T47D (cell line): ENCODE results near the gene PAPPA2.
A peak's percentile ranks its signal among the peaks of the same experiment; 100 is the strongest.
"Not testable (repeated sequence)": the region's sequence is repeated elsewhere in the genome, so short reads cannot be mapped to it uniquely, and the experiment has no call there.

ENCODE experiments used
- DNase-seq, 2 experiments: peaks; one replicate each; pipeline versions ENCODE4 v3.0.0 to v3.0.0-alpha.2; 2011 to 2012; ENCODE audit warnings: low read depth in 1 of 2, low spot score in 1 of 2
- JUND ChIP-seq: IDR thresholded peaks from 2 replicates; pipeline ENCODE4 v1.6.1; 2012; ENCODE audit warnings: low read depth
- in situ Hi-C: cut with HindIII; loops from 2 replicates; pipeline ENCODE4 v1.10.0; 2016; ENCODE audit warnings: low sequenced_read_pairs, low pct_unique_long_range_greater_than_20kb

PAPPA2 gene

DNA sequence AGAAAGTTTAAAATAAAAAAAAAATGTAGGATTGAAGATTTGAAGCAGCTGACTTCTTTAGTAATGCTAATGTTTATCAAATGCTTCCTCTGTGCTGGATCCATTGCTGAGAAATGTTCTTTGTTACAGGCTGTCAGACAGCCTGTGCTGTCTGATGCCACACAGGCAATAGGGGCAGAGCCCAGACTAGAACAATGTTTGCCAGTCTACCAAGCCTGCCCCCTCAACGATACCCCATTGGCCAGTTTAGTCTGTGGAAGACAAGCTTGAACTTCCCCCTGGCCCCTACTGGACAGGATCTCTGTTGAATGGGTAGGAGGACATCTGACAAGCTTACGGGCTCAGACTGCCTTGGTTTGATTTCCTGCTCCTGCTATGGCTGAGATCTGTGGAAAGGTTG, 79.4 kb downstream of the PAPPA2 start:
- TF ChIP-seq JUND: no peak
- no peak for DNase-seq
- in situ Hi-C loops: no loop called here

DNA sequence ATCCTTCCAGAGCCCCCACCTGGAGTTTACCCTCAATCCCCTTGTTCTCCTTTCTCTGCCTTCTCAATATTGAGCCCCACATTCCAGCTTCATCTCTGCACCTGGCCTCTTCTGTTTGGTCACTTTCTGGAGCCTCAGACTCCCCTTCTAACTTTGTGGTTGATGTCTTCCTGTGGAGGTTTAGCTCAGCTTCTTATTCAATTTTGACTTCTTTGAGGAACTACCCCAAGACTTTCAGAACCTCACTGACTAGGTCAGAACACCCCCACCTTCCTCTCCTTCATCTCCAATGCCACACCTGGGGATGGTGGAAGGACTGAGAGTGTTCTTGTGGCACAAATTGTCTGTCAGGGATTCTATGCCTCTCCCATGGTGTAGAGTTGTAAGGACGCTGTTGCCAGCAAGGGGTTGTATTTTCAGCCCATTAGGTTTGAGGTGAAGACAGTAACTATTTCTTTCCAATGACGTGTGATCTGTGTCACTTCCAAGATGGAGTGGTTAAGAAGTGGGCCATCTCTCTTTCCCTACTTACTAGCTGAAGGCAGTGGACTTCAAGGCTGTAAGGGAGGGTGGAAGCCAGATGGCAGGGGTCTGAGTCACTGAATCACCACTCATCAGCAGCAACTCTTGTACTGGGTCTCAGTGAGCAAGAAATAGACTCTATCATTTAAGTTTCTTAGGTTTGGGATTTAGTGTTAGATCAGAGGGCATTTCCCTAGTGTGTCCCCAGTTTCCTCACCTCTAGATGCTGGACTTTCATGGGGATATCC, 80.6 kb downstream of the PAPPA2 start:
- in situ Hi-C loops: no loop called here
- DNase-seq: no peak
- no peak for TF ChIP-seq JUND

DNA sequence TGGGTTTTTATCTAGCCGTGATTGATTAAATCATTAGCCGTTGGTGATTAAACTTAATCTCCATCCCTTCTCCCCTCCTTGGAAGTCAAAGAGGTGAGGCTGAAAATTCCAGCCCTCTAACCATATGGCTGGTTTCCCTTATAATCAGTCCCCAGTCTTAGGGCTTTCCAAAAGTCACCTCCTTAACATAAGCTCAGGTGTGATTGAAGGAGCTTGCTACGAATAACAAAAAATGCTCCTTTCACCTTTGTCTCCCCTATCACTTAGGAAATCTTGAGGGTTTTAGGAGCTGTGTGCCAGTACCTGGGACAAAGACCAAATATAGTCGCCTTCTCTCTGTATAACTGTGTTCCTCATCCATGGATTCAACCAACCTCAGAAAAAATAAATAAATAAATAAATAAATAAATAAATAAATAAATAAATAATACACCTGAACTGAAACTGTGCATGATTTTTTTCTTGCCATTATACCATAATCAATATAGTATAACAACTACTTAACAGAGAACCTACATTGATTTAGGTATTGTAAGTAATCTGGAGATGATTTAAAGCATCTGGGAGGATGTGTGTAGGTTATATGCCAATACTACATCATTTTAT, 82.2 kb downstream of the PAPPA2 start:
- in situ Hi-C loops: no loop called here
- TF ChIP-seq JUND: no peak

DNA sequence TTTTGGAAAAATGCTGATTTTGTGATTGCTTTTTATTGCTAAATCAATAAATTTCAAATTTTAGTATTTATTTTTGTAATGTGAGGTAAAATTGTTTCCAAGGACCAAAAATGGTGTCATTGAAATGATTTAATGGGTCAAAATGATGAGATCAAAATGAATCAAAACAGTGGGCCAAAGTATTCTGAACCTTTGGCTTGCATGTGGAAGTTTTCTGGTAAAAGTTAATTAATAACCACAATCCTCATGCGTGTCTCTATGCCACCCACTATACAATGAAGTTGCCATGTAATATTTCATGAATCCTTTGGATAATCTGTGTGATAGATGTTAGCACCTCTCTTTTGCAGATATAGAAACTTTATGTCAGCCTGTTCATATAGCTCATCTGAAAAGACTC, 83.8 kb downstream of the PAPPA2 start:
- DNase-seq: no peak
- no peak for TF ChIP-seq JUND
- in situ Hi-C loops: no loop called here

More for the DNA sequence above, 82.2 kb downstream of the PAPPA2 start:
- DNase-seq: no peak

DNA sequence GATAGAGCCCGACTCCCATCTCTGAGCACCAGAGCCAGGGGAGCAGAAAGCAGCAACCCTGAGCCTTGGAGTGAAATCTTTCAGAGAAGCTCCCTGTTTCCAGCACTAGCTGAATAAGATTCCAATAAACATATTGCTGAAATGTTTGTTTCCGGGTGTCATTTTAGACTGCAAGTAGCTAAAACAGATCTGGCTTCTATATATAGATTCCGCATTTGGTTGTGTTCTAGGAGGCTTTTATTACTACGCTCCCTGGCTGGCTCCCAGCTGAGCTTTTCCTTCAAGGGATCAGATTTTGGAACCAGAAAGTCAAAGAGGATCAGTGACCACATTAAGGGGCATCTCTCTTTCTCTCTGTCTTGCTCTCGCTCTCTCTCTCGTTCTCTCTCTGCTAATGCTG, 88.2 kb downstream of the PAPPA2 start:
- no peak for TF ChIP-seq JUND
- no peak for DNase-seq
- in situ Hi-C loops: no loop called here

DNA sequence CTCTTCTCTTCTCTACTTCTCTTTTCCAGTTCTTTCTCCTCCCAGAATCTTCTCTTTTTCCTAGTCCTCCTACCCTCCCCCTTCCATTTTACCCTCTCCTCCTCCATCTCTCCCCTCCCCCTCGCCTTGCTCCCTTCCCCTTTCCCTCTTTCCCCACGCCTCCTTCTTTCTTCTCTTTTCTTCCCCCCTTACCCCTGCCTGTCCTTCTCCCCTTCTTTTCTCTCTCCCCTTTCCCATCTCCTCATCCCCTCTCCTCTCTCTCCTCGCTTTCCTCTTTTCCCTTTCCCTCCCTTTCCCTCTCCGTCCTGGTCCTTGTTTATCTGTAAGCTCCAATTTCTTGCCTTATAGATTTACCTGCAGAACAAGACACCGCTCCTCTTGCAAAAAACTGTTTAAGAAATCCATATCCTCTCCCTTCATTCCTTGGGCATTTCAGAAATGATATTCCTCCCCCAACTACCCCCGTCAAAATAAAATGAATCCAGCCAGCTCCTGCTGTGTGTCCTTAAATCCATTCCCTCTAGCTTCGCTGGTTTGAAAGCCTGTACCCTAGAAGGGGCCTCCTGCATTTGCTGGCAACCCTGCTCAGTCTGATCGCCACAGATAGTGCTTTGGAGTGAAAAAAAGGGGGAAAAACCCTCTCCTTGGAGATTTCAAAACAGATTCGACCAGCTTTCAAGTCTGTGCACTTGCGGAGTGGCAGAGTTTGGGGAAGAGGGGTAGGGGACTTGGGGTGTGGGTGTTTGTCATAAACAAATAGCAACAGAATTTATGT, 89.4 kb downstream of the PAPPA2 start:
- no peak for TF ChIP-seq JUND
- DNase-seq: no peak
- in situ Hi-C loops: no loop called here

DNA sequence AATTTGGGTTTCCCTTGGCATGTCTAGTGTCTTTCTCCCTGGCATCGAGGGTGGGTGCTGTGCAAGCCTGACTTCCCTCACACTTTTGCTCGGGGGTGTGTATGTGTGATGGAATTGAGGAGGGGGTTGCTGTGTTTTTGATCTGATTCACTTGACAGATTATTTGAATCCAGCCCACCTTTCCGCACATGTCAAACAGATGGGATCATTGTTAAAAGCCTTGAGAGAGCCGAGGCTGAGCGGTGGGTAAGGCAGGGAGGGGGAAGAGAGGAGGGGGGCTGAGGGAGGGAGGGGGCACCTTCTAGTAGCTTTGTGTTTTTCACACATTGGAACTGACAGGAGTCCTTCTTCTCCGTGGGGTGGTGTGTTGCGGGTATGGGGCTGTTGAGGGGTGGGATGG, 90.0 kb downstream of the PAPPA2 start:
- TF ChIP-seq JUND: no peak
- DNase-seq: no peak
- in situ Hi-C loops: no loop called here

DNA sequence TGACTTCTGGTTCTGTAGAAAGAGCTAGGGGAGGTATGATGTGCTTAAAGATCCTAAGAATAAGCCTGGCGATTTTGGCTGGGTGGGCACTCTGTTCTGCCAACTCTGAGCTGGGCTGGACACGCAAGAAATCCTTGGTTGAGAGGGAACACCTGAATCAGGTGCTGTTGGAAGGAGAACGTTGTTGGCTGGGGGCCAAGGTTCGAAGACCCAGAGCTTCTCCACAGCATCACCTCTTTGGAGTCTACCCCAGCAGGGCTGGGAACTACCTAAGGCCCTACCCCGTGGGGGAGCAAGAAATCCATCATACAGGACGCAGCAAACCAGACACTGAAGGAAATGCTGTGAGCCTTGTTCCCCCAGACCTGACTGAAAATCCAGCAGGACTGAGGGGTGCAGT, 93.3 kb downstream of the PAPPA2 start:
- DNase-seq: no peak
- in situ Hi-C loops: no loop called here
- no peak for TF ChIP-seq JUND

DNA sequence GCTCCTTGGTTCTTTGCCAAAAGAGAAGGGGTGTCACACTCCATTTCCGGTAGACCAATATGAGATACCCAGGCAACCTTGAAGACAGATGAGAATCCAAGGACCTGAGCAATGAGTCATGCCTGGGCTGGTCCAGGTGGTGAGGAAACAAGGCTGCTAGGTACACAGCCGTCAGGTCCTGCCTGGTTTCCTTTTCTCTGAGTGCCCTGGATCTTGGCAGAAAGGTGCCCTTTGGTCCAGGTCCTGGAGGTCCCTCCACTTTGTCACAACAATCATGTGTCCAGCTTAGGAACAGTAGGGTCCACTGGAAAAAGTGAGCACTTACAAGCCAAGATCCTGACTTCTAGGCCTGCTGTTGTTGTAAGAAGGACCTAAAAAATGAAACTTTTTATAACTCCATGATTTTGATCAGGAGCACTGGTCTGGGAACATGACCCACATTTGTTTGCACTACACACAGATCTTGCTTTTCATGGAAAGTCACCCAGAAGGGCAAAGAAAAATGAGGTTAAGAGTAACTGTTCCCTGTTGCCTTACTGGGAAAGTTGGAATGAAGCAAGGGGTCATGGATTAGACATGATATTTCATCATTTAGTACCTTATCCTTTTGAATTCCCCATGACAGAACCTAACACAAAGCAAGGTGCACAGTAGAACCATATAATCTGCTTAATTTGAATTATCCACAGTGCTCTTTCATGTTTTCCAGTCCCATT, 94.7 kb downstream of the PAPPA2 start:
- no peak for DNase-seq
- no peak for TF ChIP-seq JUND
- in situ Hi-C loops: no loop called here

DNA sequence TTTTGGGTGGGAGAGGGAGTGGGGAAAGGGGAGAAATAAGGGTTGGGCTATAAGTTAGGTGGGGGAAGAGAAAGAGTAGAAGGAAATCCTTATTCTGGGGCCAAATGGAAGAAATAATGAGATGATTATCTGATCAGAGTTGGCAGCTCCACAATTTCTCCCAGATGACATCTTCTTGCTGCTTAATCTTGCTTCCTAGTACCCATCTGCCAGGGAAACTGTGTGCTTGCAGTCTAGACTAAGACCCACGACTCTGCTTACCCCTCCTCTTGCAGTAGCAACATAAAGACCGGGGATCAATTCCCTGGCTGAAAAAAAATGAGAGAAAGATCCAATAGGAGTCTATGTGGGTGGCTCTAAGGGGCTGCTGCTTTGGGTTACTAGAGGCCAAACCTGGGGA, 95.6 kb downstream of the PAPPA2 start:
- no peak for TF ChIP-seq JUND
- in situ Hi-C loops: no loop called here
- no peak for DNase-seq

DNA sequence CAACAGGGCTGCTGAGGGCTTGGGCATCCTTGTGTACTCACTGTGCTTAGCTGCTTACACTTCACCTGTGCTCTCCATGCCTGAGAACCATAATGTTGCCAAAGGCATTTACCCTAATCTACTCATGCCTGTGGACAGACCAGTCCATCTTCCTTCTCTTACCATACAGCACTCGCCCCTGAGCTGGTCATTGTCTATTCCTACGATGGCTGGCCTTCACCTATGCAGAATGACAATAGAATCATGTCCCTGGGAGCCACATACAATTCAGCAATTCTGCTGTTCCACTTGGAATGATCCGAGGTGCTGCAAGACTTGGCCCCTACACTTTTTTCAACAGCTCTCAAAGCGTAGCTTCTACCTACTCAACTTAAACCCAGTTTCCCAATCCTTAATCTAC, 96.5 kb downstream of the PAPPA2 start:
- no peak for DNase-seq
- no peak for TF ChIP-seq JUND
- in situ Hi-C loops: no loop called here

DNA sequence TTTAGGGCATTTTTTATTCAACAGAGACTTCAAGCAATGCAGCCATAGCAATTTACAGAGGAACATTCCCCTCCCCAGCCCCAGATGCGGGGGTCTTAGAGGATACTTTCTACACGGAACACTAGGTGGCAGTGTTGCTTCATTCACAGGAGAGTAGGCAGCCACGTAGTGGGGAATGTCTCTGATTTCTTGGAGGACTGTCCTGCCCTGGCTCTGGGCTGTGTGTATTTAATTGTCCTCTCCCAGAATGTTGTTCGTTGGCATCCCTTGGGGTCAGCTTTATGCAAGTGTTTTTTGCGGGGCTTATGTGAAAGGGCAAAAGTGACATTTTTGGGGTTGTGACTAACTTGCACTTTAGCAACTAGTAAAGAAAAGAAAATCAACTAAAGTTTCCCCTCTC, 96.9 kb downstream of the PAPPA2 start:
- peak; percentile 53 to 76 for DNase-seq
- TF ChIP-seq JUND: no peak
- in situ Hi-C loops: no loop called here

DNA sequence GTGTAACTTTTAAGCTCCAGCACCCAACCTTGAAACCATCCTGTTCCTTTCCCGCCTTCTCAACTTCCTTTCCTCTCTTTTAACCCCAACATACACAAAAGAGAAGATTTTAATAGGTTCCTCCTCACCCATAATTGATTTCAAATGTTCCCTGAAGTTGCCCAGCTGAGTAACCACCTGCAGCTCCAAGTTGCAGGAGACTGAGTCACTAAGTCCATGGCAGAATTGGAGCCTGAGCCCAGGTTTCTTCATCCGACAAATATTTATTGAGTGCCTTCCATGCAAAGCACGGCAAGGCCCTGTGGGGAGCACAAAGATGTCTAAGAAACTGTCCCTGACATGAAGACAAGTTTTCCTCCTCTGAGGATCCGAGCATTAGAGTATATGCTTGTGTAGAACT, 97.7 kb downstream of the PAPPA2 start:
- in situ Hi-C loops: no loop called here
- DNase-seq: no peak
- no peak for TF ChIP-seq JUND

DNA sequence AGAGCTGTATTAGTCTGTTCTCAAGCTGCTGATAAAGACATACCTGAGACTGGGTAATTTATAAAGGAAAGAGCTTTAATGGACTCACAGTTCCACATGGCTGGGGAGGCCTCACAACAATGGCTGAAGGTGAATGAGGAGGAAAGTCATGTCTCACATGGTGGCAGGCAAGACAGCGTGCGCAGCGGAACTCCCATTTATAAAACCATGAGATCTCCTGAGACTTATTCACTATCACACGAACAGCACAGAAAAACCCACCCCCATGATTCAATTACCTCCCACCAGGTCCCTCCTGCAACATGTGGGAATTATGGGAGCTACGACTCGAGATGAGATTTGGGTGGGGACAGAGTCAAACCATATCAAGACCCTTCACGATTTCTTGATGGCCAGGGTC, 98.8 kb downstream of the PAPPA2 start:
- in situ Hi-C loops, DNase-seq: not testable (repeated sequence)
